ENCODE measurements around the gene KPNA2.
"Not testable (repeated sequence)": the region's sequence is repeated elsewhere in the genome, so short reads cannot be mapped to it uniquely, and the experiment has no call there.

The KPNA2 gene

DNA sequence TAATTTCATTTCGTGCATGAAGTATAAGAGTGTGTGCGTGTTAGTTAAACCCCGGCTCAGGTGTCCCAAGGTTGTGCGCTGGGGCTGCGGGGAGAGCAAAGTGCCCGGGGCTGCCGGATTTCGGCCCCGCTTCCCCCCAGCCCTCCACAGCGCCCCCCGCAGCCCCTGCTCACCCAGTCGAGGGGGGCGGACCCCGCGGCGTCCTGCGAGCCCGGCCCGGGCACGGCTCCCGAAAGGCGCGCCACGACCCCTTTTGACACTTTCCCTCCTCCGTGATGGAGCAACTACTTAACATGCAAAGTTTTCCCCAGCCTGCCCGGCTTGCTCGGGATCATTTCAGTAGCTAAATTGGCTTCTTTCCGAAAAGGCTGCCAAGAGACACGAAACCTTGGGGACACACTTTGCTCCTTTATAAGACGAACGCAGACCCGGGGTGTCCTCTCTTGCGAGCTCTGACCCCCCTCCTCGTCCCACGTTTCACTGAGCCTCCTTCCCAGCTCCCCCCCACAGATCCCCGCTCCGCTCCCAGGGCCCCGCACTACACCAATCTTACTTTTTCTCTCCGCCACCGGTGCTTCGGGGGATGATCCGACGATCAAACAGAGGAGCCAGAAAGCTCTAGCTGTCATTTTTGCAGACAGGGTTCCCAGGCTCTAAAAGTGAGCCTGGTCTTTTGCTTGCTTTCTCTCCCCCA is 39.8 kb upstream of the KPNA2 start:
- Histone ChIP-seq H3K9me2 (ENCODE audit: low read depth, low read length) (no peaks in the 10 kb centered on the region), H3K4me3 (ENCODE audit: low read depth, low read length, poor library complexity, severe bottlenecking) (peak overlapping the region; percentile 75), H3K27ac (ENCODE audit: low read depth, low read length, poor library complexity, severe bottlenecking) (no peak overlapping the region), H3K4me1 (ENCODE audit: insufficient read depth, low read length, severe bottlenecking) (peaks cover 35% of the 10 kb centered on the region), H3K9ac (ENCODE audit: low read length) (peak overlapping the region; percentile 57), H4K20me1 (ENCODE audit: insufficient read depth, low read length) (no peaks in the 10 kb centered on the region), H3K27me3 (ENCODE audit: insufficient read depth, low read length) (no peaks in the 10 kb centered on the region), H3K4me2 (ENCODE audit: low read length) (peak overlapping the region; percentile 82), H3K79me2 (ENCODE audit: insufficient read depth, low read length) (no peaks in the 10 kb centered on the region), H3F3A (ENCODE audit: insufficient read depth, low read length) (no peaks in the 10 kb centered on the region; the same call in 1 of the 2 replicates), H3K36me3 (ENCODE audit: insufficient read depth, low read length) (no peaks in the 10 kb centered on the region), H3K9me3 (ENCODE audit: low read length) (no peaks in the 10 kb centered on the region), H2AFZ (ENCODE audit: low read length) (no peak overlapping the region)
- TF ChIP-seq EZH2 (IDR thresholded peaks at IDR 0.05; ENCODE audit: borderline replicate concordance, low read length) = no peak
- TF ChIP-seq, protein P1, sequence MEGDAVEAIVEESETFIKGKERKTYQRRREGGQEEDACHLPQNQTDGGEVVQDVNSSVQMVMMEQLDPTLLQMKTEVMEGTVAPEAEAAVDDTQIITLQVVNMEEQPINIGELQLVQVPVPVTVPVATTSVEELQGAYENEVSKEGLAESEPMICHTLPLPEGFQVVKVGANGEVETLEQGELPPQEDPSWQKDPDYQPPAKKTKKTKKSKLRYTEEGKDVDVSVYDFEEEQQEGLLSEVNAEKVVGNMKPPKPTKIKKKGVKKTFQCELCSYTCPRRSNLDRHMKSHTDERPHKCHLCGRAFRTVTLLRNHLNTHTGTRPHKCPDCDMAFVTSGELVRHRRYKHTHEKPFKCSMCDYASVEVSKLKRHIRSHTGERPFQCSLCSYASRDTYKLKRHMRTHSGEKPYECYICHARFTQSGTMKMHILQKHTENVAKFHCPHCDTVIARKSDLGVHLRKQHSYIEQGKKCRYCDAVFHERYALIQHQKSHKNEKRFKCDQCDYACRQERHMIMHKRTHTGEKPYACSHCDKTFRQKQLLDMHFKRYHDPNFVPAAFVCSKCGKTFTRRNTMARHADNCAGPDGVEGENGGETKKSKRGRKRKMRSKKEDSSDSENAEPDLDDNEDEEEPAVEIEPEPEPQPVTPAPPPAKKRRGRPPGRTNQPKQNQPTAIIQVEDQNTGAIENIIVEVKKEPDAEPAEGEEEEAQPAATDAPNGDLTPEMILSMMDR (IDR thresholded peaks at IDR 0.05; ENCODE audit: low read length) = peak; percentile 44

DNA sequence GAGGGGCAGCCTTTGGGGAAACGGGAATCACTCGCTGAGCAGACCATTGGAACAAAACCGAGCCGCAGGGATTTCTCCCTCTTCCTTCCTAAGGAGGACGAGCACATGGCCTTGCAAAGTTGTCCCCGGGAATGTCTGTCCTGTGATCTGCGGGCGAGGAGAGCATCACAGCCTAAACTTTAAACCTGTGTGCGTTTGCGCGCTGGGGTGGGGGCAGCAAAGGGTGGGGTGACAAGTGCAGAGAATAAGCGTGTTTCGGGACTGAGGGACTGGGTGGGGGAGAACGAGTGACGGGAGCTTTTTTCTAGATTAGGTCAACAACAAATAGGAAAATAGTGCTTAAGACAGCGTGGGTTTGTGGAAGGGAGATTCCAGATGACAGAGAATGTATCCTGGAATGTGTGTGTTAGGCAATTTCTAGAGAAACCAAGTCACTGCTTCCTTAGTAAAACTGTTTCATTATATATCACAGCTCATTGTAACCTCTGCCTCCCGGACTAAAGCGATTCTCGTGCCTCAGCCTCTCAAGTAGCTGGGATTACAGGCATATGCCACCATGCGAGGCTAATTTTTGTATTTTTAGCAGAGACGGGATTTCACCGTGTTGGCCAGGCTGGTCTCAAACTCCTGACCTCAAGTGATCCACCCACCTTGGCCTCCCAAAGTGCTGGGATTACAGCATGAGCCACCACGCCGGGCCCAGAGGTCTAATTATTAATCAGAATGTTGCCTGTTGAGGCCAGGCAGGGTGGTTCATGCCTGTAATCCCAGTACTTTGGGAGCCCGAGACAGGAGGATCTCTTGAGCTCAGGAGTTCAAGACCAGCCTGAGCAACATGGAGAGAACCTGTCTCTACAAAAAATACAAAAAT is 39.0 kb upstream of the KPNA2 start, which contains the start of gene C17orf58:
Gene C17orf58, minus strand, starts transcription at position 169 of the 871 bp plus-strand sequence. CDS start 271 bp downstream, outside the sequence.
- not testable (repeated sequence) for H3K27ac ChIP-seq (ENCODE audit: low read depth, low read length, poor library complexity, severe bottlenecking); H3K9me3 ChIP-seq (ENCODE audit: low read length); H2AFZ ChIP-seq (ENCODE audit: low read length)

DNA sequence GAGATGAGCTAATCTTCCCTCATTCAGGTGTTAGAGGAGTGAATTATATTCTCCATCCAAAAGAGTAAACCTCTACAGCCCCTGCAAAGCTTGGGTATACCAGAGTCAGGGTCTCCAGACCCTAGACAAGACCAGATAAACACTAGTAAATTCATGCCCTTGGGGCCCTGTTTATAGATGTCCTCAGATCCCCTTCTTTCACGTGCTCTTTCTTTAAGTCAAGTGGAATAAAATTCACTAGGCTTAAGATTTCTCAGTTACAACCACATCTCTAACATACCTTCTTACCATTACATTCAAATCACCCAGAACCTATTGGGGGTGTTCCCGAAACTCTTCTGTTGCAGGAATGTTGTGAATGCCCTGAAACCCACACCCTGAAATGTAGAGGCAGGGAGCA is 37.1 kb upstream of the KPNA2 start:
- Histone ChIP-seq H3K4me1 (ENCODE audit: insufficient read depth, low read length, severe bottlenecking) (peaks cover 26% of the 10 kb centered on the region), H3K27me3 (ENCODE audit: insufficient read depth, low read length) (no peaks in the 10 kb centered on the region), H2AFZ (ENCODE audit: low read length) (no peak overlapping the region), H3K9me3 (ENCODE audit: low read length) (no peaks in the 10 kb centered on the region), H3K36me3 (ENCODE audit: insufficient read depth, low read length) (no peaks in the 10 kb centered on the region), H3K9me2 (ENCODE audit: low read depth, low read length) (no peaks in the 10 kb centered on the region), H3K4me3 (ENCODE audit: low read depth, low read length, poor library complexity, severe bottlenecking) (no peak overlapping the region), H3K9ac (ENCODE audit: low read length) (no peak overlapping the region), H3K4me2 (ENCODE audit: low read length) (no peak overlapping the region), H3K27ac (ENCODE audit: low read depth, low read length, poor library complexity, severe bottlenecking) (no peak overlapping the region), H3K79me2 (ENCODE audit: insufficient read depth, low read length) (no peaks in the 10 kb centered on the region), H3F3A (ENCODE audit: insufficient read depth, low read length) (no peaks in the 10 kb centered on the region), H4K20me1 (ENCODE audit: insufficient read depth, low read length) (no peaks in the 10 kb centered on the region)
- TF ChIP-seq EZH2 (IDR thresholded peaks at IDR 0.05; ENCODE audit: borderline replicate concordance, low read length) = no peak
- TF ChIP-seq, protein P1 (IDR thresholded peaks at IDR 0.05; ENCODE audit: low read length) = no peak

More for the DNA sequence above, 39.0 kb upstream of the KPNA2 start, which contains the start of gene C17orf58:
- H3K27me3 ChIP-seq (ENCODE audit: insufficient read depth, low read length); H3K79me2 ChIP-seq (ENCODE audit: insufficient read depth, low read length); H4K20me1 ChIP-seq (ENCODE audit: insufficient read depth, low read length); H3K36me3 ChIP-seq (ENCODE audit: insufficient read depth, low read length); H3K9me2 ChIP-seq (ENCODE audit: low read depth, low read length); H3F3A ChIP-seq (ENCODE audit: insufficient read depth, low read length): not testable (repeated sequence)
- Histone ChIP-seq H3K4me1 (ENCODE audit: insufficient read depth, low read length, severe bottlenecking) (peaks cover 35% of the 10 kb centered on the region), H3K4me2 (ENCODE audit: low read length) (peak within 1 kb of the TSS; percentile 82), H3K9ac (ENCODE audit: low read length) (peak within 1 kb of the TSS; percentile 57), H3K4me3 (ENCODE audit: low read depth, low read length, poor library complexity, severe bottlenecking) (peak within 1 kb of the TSS; percentile 75)
